ENCODE measurements around the gene PEX11G.

The PEX11G gene

DNA sequence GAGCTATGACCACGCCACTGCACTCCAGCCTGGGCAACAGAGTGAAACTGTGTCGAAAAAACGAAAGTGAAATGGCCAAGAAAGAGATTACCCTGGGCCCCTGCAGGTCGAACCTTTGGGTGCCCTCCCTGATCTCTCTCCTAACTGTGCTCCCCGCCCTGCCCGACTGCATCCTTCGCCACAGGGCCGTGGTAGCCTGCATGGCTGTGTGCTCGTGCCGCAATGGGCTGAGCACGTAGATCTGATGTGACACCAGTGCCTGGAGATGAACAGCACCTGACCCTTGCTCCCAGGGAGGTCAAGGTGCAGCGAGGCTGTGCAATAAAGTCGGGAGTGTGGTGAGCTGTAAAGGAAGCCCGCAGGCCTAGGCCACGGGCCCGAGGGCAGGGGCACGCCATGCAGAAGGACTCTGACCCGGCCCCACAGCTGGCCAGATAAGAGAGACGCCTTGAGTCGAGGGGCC lies 60.2 kb downstream of the PEX11G start:
- DNase-seq, result no peak

DNA sequence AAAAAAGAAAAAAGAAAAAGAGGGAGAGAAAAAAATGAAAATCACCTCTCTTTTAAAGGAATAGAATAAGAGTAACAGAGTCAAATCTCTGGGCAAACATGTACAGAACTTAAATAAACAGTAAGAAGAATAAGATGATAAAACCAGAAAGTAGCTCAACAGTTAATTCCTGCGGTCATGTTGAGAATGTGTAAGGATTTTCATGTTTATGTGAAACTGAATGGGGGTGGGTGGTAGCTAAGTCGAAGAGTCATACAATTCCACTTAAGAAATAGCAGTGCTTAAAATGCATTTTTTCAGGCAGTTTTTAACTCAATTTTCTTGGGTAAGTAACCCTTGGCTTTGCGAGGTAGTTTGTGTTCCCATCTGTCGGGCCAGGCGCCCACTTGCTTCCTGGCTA lies 60.9 kb downstream of the PEX11G start:
- no peak for DNase-seq

DNA sequence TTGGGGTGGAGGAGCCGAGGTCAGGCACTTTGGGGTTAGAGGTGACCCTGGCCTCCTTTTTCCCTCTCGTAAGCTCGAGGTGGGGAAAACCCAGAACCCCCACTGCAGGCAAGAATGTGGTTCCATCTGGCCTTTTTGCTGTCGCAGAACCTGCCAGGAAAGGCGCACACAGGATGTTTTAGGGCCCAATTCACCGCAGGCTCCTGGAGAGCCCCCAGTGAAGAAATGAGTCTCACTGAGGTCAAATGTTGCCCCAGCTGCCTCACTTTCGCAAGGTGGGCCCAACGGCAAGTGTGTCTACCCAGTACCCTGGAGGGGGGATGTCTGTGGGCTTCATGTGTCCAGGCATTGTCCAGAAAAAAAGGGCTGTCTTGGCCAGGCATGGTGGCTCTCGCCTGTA lies 61.8 kb downstream of the PEX11G start:
- DNase-seq, result no peak

All from NCI-H2171 (cell line).